Measurements from ENCODE around the gene SH3PXD2A. TPM values are rescaled to one million over a fixed set of nuclear protein-coding genes. Genes with fewer than 3 reads are reported as not detected.

SH3PXD2A gene
- total and polyA plus RNA-seq, 10 of the 15 experiments (the other 5 are each of a cell fraction or from before 2014, with no cell fraction given): 0.63 to 14.0 (median 4.4) TPM

GRCh38 chr10:103807996-103808395 is 47.4 kb downstream of the SH3PXD2A start:
- WGBS (ENCODE audit: insufficient coverage, insufficient replicate concordance, low lambda C conversion rate, missing lambda C conversion rate): 70% methylated on average over 6 of the region's 6 CpGs
- POLR2A ChIA-PET: no interaction called here

More at GRCh38 chr10:103807996-103808395, 47.4 kb downstream of the SH3PXD2A start:
- ChIA-PET CTCF (no interaction called here), SMC1A (ENCODE audit: uncharacterized antibody, unreplicated experiment) (no interaction called here), RAD21 (ENCODE audit: unreplicated experiment) (no interaction called here)
- Histone ChIP-seq H3K27ac (ENCODE audit: control insufficient read depth, insufficient read depth) (no peak overlapping the region), H3K79me2 (ENCODE audit: control insufficient read depth, insufficient read depth, low read length) (no peaks in the 10 kb centered on the region), H2AFZ (ENCODE audit: control insufficient read depth, low read depth, low read length) (no peak overlapping the region), H3K27me3 (replicated peaks in 1 of 2; ENCODE audit: control insufficient read depth in 2 of 2, insufficient read depth in 2 of 2, low read length in 1 of 2) (no peaks in the 10 kb centered on the region; a peak in 1 of 4 replicates), H3K4me1 (ENCODE audit: control insufficient read depth, insufficient read depth, low read length) (no peaks in the 10 kb centered on the region), H4K20me1 (ENCODE audit: control insufficient read depth, insufficient read depth) (no peaks in the 10 kb centered on the region), H3K9me3 (replicated peaks; ENCODE audit: control insufficient read depth, insufficient read depth, low read length) (no peaks in the 10 kb centered on the region), H3K9ac (ENCODE audit: control insufficient read depth, insufficient read depth, low read length) (no peak overlapping the region), H3K36me3 (ENCODE audit: control insufficient read depth in 2 of 2, insufficient read depth in 2 of 2, low read length in 1 of 2) (no peaks in the 10 kb centered on the region), H3K4me3 (no peak overlapping the region), H3K4me2 (ENCODE audit: control insufficient read depth, insufficient read depth) (no peak overlapping the region)
- ATAC-seq (no peak), FAIRE-seq (no peak), DNase-seq (ENCODE audit: low read depth, low spot score) (no peak)
- no TSS peak for BruUV-seq (replicated peaks)
- in situ Hi-C loops (cut with MboI): no loop called here
- intact Hi-C loops (cut with micrococcal nuclease; ENCODE audit: unreplicated experiment): no loop called here
- TF ChIP-seq, protein P1, sequence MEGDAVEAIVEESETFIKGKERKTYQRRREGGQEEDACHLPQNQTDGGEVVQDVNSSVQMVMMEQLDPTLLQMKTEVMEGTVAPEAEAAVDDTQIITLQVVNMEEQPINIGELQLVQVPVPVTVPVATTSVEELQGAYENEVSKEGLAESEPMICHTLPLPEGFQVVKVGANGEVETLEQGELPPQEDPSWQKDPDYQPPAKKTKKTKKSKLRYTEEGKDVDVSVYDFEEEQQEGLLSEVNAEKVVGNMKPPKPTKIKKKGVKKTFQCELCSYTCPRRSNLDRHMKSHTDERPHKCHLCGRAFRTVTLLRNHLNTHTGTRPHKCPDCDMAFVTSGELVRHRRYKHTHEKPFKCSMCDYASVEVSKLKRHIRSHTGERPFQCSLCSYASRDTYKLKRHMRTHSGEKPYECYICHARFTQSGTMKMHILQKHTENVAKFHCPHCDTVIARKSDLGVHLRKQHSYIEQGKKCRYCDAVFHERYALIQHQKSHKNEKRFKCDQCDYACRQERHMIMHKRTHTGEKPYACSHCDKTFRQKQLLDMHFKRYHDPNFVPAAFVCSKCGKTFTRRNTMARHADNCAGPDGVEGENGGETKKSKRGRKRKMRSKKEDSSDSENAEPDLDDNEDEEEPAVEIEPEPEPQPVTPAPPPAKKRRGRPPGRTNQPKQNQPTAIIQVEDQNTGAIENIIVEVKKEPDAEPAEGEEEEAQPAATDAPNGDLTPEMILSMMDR (IDR thresholded peaks at IDR 0.05 in 2 of 3, conservative IDR thresholded peaks at IDR 0.05 in 1 of 3; ENCODE audit: control insufficient read depth in 2 of 3, extremely low read depth in 1 of 3, insufficient read depth in 1 of 3, low read depth in 3 of 3, low read length in 3 of 3): no peak
- no peak for TF ChIP-seq RBBP5 (conservative IDR thresholded peaks at IDR 0.05)
- TF ChIP-seq STAT1 (conservative IDR thresholded peaks at IDR 0.05): no peak
- no peak for TF ChIP-seq NR2C2 (IDR thresholded peaks at IDR 0.05; ENCODE audit: borderline replicate concordance, control insufficient read depth, insufficient read length, low read depth)
- TF ChIP-seq ATF2 (IDR thresholded peaks at IDR 0.05; ENCODE audit: low read length): no peak
- TF ChIP-seq CEBPB (IDR thresholded peaks at IDR 0.05; ENCODE audit: borderline replicate concordance in 1 of 2, low read depth in 2 of 2, low read length in 2 of 2): no peak
- no peak for TF ChIP-seq ZNF384 (IDR thresholded peaks at IDR 0.05; ENCODE audit: borderline replicate concordance, low read depth, low read length)
- TF ChIP-seq, protein P2, sequence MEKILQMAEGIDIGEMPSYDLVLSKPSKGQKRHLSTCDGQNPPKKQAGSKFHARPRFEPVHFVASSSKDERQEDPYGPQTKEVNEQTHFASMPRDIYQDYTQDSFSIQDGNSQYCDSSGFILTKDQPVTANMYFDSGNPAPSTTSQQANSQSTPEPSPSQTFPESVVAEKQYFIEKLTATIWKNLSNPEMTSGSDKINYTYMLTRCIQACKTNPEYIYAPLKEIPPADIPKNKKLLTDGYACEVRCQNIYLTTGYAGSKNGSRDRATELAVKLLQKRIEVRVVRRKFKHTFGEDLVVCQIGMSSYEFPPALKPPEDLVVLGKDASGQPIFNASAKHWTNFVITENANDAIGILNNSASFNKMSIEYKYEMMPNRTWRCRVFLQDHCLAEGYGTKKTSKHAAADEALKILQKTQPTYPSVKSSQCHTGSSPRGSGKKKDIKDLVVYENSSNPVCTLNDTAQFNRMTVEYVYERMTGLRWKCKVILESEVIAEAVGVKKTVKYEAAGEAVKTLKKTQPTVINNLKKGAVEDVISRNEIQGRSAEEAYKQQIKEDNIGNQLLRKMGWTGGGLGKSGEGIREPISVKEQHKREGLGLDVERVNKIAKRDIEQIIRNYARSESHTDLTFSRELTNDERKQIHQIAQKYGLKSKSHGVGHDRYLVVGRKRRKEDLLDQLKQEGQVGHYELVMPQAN (conservative IDR thresholded peaks at IDR 0.05): no peak
- TF ChIP-seq DPF2 (IDR thresholded peaks at IDR 0.05): no peak
- no peak for TF ChIP-seq MYC (IDR thresholded peaks at IDR 0.05; ENCODE audit: insufficient read depth, insufficient read length, insufficient replicate concordance, low read length, severe bottlenecking)
- TF ChIP-seq BCL11A (IDR thresholded peaks at IDR 0.05; ENCODE audit: low read depth, low read length): no peak
- TF ChIP-seq CHD1 (IDR thresholded peaks at IDR 0.05; ENCODE audit: low read depth, low read length): no peak

Measured in GM12878 (cell line).